IMR-90 (cell line): Measurements from ENCODE around the gene MAP7. TPM values are rescaled to one million over a fixed set of nuclear protein-coding genes. Genes with fewer than 3 reads are reported as not detected.

Experiments used
- ATAC-seq: fragments of 200-7000 bp; cut with Tn5 transposase; 2 replicates; pipeline ENCODE4 v1.9.1; 2020; ENCODE audit warnings: low read depth, mild to moderate bottlenecking, moderate library complexity
- BruUV-seq: library from RNA; stranded (reverse); fragments of 400-500 nt; replicated peaks from 2 replicates; lab custom pipeline; 2021; lab: Mats Ljungman, UMichigan
- CTCF ChIA-PET: fragments of 300-600 bp; formaldehyde crosslinking; extraction: SDS; loops from one replicate; lab custom pipeline; 2021; ENCODE audit warnings: antibody characterized with exemption; lab: Yijun Ruan, JAX
- POLR2A ChIA-PET: fragments of 300-600 bp; sonication (Branson Sonifier 250); formaldehyde crosslinking; loops from one replicate; lab custom pipeline; 2022; ENCODE audit warnings: antibody characterized with exemption; ENCODE audit not compliant: unreplicated experiment; lab: Charles Lee
- DNase-seq: peaks from one replicate; pipeline ENCODE4 v3.0.0; 2013
- H2AFZ ChIP-seq: replicated peaks from 2 replicates; pipeline ENCODE3; 2013; ENCODE audit warnings: low read length, mild to moderate bottlenecking; ENCODE audit not compliant: poor library complexity
- H2AK5ac ChIP-seq: 2 replicates; pipeline ENCODE4 v1.6.1; 2013; ENCODE audit warnings: low read depth, low read length, inconsistent platforms
- H2AK9ac ChIP-seq: replicated peaks from 2 replicates; pipeline ENCODE3; 2013; ENCODE audit warnings: mild to moderate bottlenecking, low read depth, low read length, moderate library complexity; ENCODE audit not compliant: poor library complexity
- H2BK120ac ChIP-seq: 2 replicates; pipeline ENCODE4 v1.6.1; 2013; ENCODE audit warnings: low read depth, low read length, inconsistent platforms
- H2BK15ac ChIP-seq: 3 replicates; pipeline ENCODE4 v1.6.1; 2013; ENCODE audit warnings: low read depth, low read length, inconsistent platforms
- H2BK20ac ChIP-seq: 2 replicates; pipeline ENCODE4 v1.6.1; 2013; ENCODE audit warnings: low read depth, mild to moderate bottlenecking, inconsistent platforms, low read length, moderate library complexity
- H2BK5ac ChIP-seq: 2 replicates; pipeline ENCODE4 v1.6.1; 2013; ENCODE audit warnings: mild to moderate bottlenecking, low read depth, low read length, inconsistent platforms; ENCODE audit not compliant: poor library complexity, severe bottlenecking
- H3K14ac ChIP-seq: replicated peaks from 2 replicates; pipeline ENCODE4 v1.6.1; 2013; ENCODE audit warnings: low read depth, low read length, inconsistent platforms
- H3K18ac ChIP-seq: 2 replicates; pipeline ENCODE4 v1.6.1; 2013; ENCODE audit warnings: low read depth, low read length, control low read depth
- H3K23ac ChIP-seq: 2 replicates; pipeline ENCODE4 v1.6.1; 2013; ENCODE audit warnings: low read depth, low read length, inconsistent platforms
- H3K27ac ChIP-seq: 2 replicates; pipeline ENCODE4 v1.5.1; 2013; ENCODE audit warnings: mild to moderate bottlenecking, control low read depth, low read length; ENCODE audit not compliant: insufficient read depth
- H3K27me3 ChIP-seq: 2 replicates; pipeline ENCODE4 v1.6.1; 2013; ENCODE audit warnings: low read length; ENCODE audit not compliant: control insufficient read depth, insufficient read depth
- H3K36me3 ChIP-seq: 2 replicates; pipeline ENCODE4 v1.6.1; 2013; ENCODE audit warnings: low read length, mixed read lengths; ENCODE audit not compliant: control insufficient read depth, insufficient read depth
- H3K4ac ChIP-seq: 2 replicates; pipeline ENCODE4 v1.6.1; 2013; ENCODE audit warnings: low read depth, low read length, inconsistent platforms
- H3K4me1 ChIP-seq: 2 replicates; pipeline ENCODE4 v1.6.1; 2013; ENCODE audit warnings: low read length, mixed read lengths; ENCODE audit not compliant: control insufficient read depth, insufficient read depth
- H3K4me2 ChIP-seq: 2 replicates; pipeline ENCODE4 v1.6.1; 2013; ENCODE audit warnings: low read depth, mild to moderate bottlenecking, control low read depth, low read length, moderate library complexity
- H3K4me3 ChIP-seq: 2 replicates; pipeline ENCODE4 v1.5.1; 2013; ENCODE audit warnings: low read depth, mild to moderate bottlenecking, control low read depth, low read length, moderate library complexity; ENCODE audit not compliant: insufficient read depth
- H3K56ac ChIP-seq: 2 replicates; pipeline ENCODE4 v1.6.1; 2013; ENCODE audit warnings: low read length, inconsistent platforms; ENCODE audit not compliant: insufficient read depth; ENCODE audit errors: extremely low read depth
- H3K79me1 ChIP-seq, 2 experiments: 2 replicates each; pipeline ENCODE4 v1.6.1; 2013; ENCODE audit warnings: low read length in 2 of 2, inconsistent platforms in 1 of 2, low read depth in 1 of 2
- H3K9ac ChIP-seq: 2 replicates; pipeline ENCODE4 v1.6.1; 2013; ENCODE audit warnings: low read depth, low read length, control low read depth
- H3K9me1 ChIP-seq: 2 replicates; pipeline ENCODE4 v1.6.1; 2013; ENCODE audit warnings: low read length, inconsistent platforms; ENCODE audit not compliant: insufficient read depth
- H3K9me3 ChIP-seq: 2 replicates; pipeline ENCODE4 v1.6.1; 2013; ENCODE audit warnings: low read length; ENCODE audit not compliant: control insufficient read depth, insufficient read depth
- H4K20me1 ChIP-seq: 2 replicates; pipeline ENCODE4 v1.6.1; 2013; ENCODE audit warnings: low read length, inconsistent platforms; ENCODE audit not compliant: insufficient read depth
- H4K5ac ChIP-seq: 2 replicates; pipeline ENCODE4 v1.6.1; 2013; ENCODE audit warnings: mild to moderate bottlenecking, low read depth, low read length, control low read depth
- H4K8ac ChIP-seq, 2 experiments: 2 replicates each; pipeline ENCODE4 v1.6.1; 2013; ENCODE audit warnings: low read depth in 2 of 2, low read length in 2 of 2, control low read depth in 1 of 2, inconsistent platforms in 1 of 2
- H4K91ac ChIP-seq: 2 replicates; pipeline ENCODE4 v1.6.1; 2013; ENCODE audit warnings: low read depth, low read length, inconsistent platforms; ENCODE audit not compliant: insufficient read depth
- BHLHE40 ChIP-seq: fragments of 150-350 bp; IDR thresholded peaks from 2 replicates; pipeline ENCODE4 v1.6.1; 2016; ENCODE audit warnings: mild to moderate bottlenecking, low read depth, low read length
- CEBPB ChIP-seq: IDR thresholded peaks from 2 replicates; pipeline ENCODE4 v1.6.1; 2012; ENCODE audit warnings: low read depth, low read length, improper control_type of control experiment
- CHD1 ChIP-seq: IDR thresholded peaks from 2 replicates; pipeline ENCODE4 v1.6.1; 2012; ENCODE audit warnings: low read depth, low read length, improper control_type of control experiment
- CTCF ChIP-seq: conservative IDR thresholded peaks from 2 replicates; pipeline ENCODE4 v1.5.1; 2012; ENCODE audit warnings: mild to moderate bottlenecking, low read depth, low read length, improper control_type of control experiment
- ELK1 ChIP-seq: fragments of 150-350 bp; IDR thresholded peaks from 2 replicates; pipeline ENCODE4 v1.6.1; 2016; ENCODE audit warnings: low read depth, mild to moderate bottlenecking, low read length, moderate library complexity, borderline replicate concordance
- FOS ChIP-seq: fragments of 150-350 bp; IDR thresholded peaks from 2 replicates; pipeline ENCODE4 v1.6.1; 2016; ENCODE audit warnings: low read depth, low read length
- MAFK ChIP-seq: IDR thresholded peaks from 2 replicates; pipeline ENCODE4 v1.6.1; 2012; ENCODE audit warnings: low read depth, low read length, improper control_type of control experiment
- MAZ ChIP-seq: IDR thresholded peaks from 2 replicates; pipeline ENCODE4 v1.6.1; 2012; ENCODE audit warnings: low read depth, mild to moderate bottlenecking, low read length, improper control_type of control experiment, moderate library complexity, borderline replicate concordance
- MXI1 ChIP-seq: IDR thresholded peaks from 2 replicates; pipeline ENCODE4 v1.6.1; 2012; ENCODE audit warnings: low read depth, mild to moderate bottlenecking, low read length, moderate library complexity, borderline replicate concordance
- NFE2L2 ChIP-seq: fragments of 150-350 bp; IDR thresholded peaks from 2 replicates; pipeline ENCODE4 v1.6.1; 2016; ENCODE audit warnings: low read depth, mild to moderate bottlenecking, low read length
- POLR2A ChIP-seq: IDR thresholded peaks from 2 replicates; pipeline ENCODE4 v1.6.1; 2012; ENCODE audit warnings: mild to moderate bottlenecking, low read depth, low read length
- RAD21 ChIP-seq: IDR thresholded peaks from 2 replicates; pipeline ENCODE4 v1.6.1; 2012; ENCODE audit warnings: low read length, improper control_type of control experiment
- RCOR1 ChIP-seq: IDR thresholded peaks from 2 replicates; pipeline ENCODE4 v1.6.1; 2012; ENCODE audit warnings: mild to moderate bottlenecking, low read length, improper control_type of control experiment; ENCODE audit not compliant: insufficient replicate concordance
- RFX5 ChIP-seq: IDR thresholded peaks from 2 replicates; pipeline ENCODE4 v1.8.0; 2012; ENCODE audit warnings: low read depth, mild to moderate bottlenecking, low read length, moderate library complexity
- SMC3 ChIP-seq: fragments of 150-350 bp; IDR thresholded peaks from 2 replicates; pipeline ENCODE4 v1.6.1; 2016; ENCODE audit warnings: low read depth, mild to moderate bottlenecking, antibody characterized with exemption, low read length, moderate library complexity
- WGBS, 2 experiments: methylation state at CpG; one replicate each; pipeline versions ENCODE4 v1.1.5 to v1.1.7; 2013; ENCODE audit warnings: missing lambda C conversion rate in 2 of 2; ENCODE audit not compliant: insufficient read length in 1 of 2; ENCODE audit errors: extremely low coverage in 2 of 2; 5-methylcytosine and 5-hydroxymethylcytosine counted together
- dilution Hi-C: fragments of 300-500 bp; cut with HindIII; formaldehyde crosslinking; loops from one replicate; pipeline ENCODE4 v1.14.3; 2018; ENCODE audit warnings: low sequenced_read_pairs; ENCODE audit not compliant: unreplicated experiment
- in situ Hi-C: fragments of 300-500 bp; cut with MboI; formaldehyde crosslinking; loops from 3 replicates; pipeline ENCODE4 v1.14.3; 2019; ENCODE audit warnings: low sequenced_read_pairs, inconsistent platforms, mixed read lengths
- intact Hi-C: fragments of 100-400 bp; cut with micrococcal nuclease; formaldehyde crosslinking; loops from 2 replicates; pipeline ENCODE4 v1.10.0; 2022
- polyA plus RNA-seq, 3 experiments: library from polyadenylated mRNA; depleted of rRNA; stranded (reverse); fragments of >200 nt; gene quantifications; 2 replicates each; pipeline ENCODE4 v1.2.3, GENCODE V29; 2012; ENCODE audit warnings: low replicate concordance in 1 of 3
- total RNA-seq: library from RNA; depleted of rRNA; stranded (reverse); fragments of >200 nt; gene quantifications from 2 replicates; pipeline ENCODE4 v1.2.3, GENCODE V29; 2012

MAP7 gene
- total and polyA plus RNA-seq, 2 of the 4 experiments (the other 2 are of a cell fraction) = 0.19 to 0.36 TPM

GRCh38 chr6:136494710-136495109 lies 55.5 kb downstream of the MAP7 start:
- Histone ChIP-seq H3K18ac (no peak overlapping the region), H3K4ac (no peak overlapping the region), H3K9ac (no peak overlapping the region), H2AK5ac (no peak overlapping the region), H3K4me3 (no peak overlapping the region), H4K20me1 (no peaks in the 10 kb centered on the region), H4K91ac (no peak overlapping the region), H4K8ac (no peak overlapping the region), H2BK15ac (no peak overlapping the region), H2BK5ac (no peak overlapping the region), H3K36me3 (no peaks in the 10 kb centered on the region), H3K14ac (no peak overlapping the region), H2BK120ac (no peak overlapping the region), H2BK20ac (no peak overlapping the region), H2AK9ac (no peak overlapping the region), H3K4me1 (no peaks in the 10 kb centered on the region), H3K27ac (no peak overlapping the region), H2AFZ (no peak overlapping the region), H3K9me3 (no peaks in the 10 kb centered on the region), H3K4me2 (no peak overlapping the region), H3K79me1 (no peaks in the 10 kb centered on the region), H3K56ac (no peak overlapping the region), H3K27me3 (peaks cover 10% of the 10 kb centered on the region), H4K5ac (no peak overlapping the region), H3K23ac (no peak overlapping the region), H3K9me1 (no peaks in the 10 kb centered on the region)
- intact Hi-C loops (no loop called here), dilution Hi-C loops (no loop called here), in situ Hi-C loops (no loop called here)
- no peak for ATAC-seq
- TF ChIP-seq RAD21 (no peak), RCOR1 (no peak), CTCF (no peak), MAFK (no peak), ELK1 (no peak), POLR2A (no peak), CHD1 (no peak), BHLHE40 (no peak), NFE2L2 (no peak), CEBPB (no peak), RFX5 (no peak), MXI1 (no peak), FOS (no peak), MAZ (no peak), SMC3 (no peak)
- DNase-seq = no peak
- no TSS peak for BruUV-seq
- WGBS, 2 experiments = 20% methylated on average over 1 of the region's 1 CpG; no CpG with 5 or more reads in 1 of the 2 experiments
- ChIA-PET CTCF (no interaction called here), POLR2A (no interaction called here)
